ENCODE measurements around the gene KCP.

The KCP gene

DNA sequence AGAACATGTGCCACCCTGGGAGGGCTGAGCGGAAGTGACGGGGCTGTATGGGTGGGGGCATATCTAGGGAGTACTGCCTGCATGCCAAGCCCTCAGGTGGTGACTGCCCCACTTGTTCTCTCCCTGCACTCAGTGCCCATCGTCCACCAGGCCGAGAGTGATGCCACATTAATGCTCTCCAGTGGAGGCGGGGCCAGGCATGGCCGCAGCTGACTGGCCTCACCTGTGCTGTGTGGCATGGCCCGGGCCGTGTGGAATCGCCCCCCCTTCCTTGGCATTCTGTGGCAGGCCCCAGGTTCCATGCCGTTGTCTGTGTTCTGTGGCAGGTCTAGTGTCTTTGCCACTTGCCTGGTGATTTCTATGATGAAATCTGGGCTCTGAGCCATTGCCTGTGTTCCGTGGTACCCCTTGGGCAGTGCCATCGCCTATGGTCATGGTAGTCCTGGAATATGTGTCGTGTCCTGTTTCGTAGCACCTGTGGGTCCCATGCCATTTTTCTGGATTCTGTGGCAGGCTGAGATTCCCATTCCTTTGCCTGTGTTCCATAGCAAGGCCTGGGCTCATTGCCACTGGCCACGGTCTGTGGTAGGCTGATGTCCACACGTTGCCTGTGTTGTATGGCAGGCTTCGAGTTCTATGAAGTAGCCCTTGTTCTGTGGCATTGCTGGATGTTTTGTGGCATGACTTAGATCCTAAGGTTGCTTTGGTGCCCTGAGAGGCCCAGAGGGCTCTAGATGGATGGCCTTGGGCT, 71.4 kb downstream of the KCP start:
- TF ChIP-seq, protein P1, sequence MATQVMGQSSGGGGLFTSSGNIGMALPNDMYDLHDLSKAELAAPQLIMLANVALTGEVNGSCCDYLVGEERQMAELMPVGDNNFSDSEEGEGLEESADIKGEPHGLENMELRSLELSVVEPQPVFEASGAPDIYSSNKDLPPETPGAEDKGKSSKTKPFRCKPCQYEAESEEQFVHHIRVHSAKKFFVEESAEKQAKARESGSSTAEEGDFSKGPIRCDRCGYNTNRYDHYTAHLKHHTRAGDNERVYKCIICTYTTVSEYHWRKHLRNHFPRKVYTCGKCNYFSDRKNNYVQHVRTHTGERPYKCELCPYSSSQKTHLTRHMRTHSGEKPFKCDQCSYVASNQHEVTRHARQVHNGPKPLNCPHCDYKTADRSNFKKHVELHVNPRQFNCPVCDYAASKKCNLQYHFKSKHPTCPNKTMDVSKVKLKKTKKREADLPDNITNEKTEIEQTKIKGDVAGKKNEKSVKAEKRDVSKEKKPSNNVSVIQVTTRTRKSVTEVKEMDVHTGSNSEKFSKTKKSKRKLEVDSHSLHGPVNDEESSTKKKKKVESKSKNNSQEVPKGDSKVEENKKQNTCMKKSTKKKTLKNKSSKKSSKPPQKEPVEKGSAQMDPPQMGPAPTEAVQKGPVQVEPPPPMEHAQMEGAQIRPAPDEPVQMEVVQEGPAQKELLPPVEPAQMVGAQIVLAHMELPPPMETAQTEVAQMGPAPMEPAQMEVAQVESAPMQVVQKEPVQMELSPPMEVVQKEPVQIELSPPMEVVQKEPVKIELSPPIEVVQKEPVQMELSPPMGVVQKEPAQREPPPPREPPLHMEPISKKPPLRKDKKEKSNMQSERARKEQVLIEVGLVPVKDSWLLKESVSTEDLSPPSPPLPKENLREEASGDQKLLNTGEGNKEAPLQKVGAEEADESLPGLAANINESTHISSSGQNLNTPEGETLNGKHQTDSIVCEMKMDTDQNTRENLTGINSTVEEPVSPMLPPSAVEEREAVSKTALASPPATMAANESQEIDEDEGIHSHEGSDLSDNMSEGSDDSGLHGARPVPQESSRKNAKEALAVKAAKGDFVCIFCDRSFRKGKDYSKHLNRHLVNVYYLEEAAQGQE (IDR thresholded peaks at IDR 0.05; ENCODE audit: low read depth): no peak
- TF ChIP-seq TEAD4 (IDR thresholded peaks at IDR 0.05): no peak
- TF ChIP-seq EP300 (IDR thresholded peaks at IDR 0.05; ENCODE audit: borderline replicate concordance): no peak
- TF ChIP-seq, protein P2, sequence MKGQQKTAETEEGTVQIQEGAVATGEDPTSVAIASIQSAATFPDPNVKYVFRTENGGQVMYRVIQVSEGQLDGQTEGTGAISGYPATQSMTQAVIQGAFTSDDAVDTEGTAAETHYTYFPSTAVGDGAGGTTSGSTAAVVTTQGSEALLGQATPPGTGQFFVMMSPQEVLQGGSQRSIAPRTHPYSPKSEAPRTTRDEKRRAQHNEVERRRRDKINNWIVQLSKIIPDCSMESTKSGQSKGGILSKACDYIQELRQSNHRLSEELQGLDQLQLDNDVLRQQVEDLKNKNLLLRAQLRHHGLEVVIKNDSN (IDR thresholded peaks at IDR 0.05): no peak
- no peak for TF ChIP-seq CREB1 (IDR thresholded peaks at IDR 0.05; ENCODE audit: low read depth)
- TF ChIP-seq TAF1 (IDR thresholded peaks at IDR 0.05; ENCODE audit: low read depth): no peak
- TF ChIP-seq EGR1 (IDR thresholded peaks at IDR 0.05): no peak
- no peak for TF ChIP-seq RAD21 (IDR thresholded peaks at IDR 0.05; ENCODE audit: low read depth)
- no peak for TF ChIP-seq YY1 (IDR thresholded peaks at IDR 0.05; ENCODE audit: low read depth)
- TF ChIP-seq ZBTB7A (IDR thresholded peaks at IDR 0.05; ENCODE audit: low read depth): no peak
- no peak for TF ChIP-seq CEBPB (IDR thresholded peaks at IDR 0.05)
- no peak for TF ChIP-seq FOXM1 (IDR thresholded peaks at IDR 0.05; ENCODE audit: borderline replicate concordance, low read depth)
- no peak for TF ChIP-seq TCF12 (IDR thresholded peaks at IDR 0.05; ENCODE audit: low read depth)
- TF ChIP-seq NFIC (IDR thresholded peaks at IDR 0.05): no peak
- TF ChIP-seq, protein P3, sequence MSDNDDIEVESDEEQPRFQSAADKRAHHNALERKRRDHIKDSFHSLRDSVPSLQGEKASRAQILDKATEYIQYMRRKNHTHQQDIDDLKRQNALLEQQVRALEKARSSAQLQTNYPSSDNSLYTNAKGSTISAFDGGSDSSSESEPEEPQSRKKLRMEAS (IDR thresholded peaks at IDR 0.05): no peak

DNA sequence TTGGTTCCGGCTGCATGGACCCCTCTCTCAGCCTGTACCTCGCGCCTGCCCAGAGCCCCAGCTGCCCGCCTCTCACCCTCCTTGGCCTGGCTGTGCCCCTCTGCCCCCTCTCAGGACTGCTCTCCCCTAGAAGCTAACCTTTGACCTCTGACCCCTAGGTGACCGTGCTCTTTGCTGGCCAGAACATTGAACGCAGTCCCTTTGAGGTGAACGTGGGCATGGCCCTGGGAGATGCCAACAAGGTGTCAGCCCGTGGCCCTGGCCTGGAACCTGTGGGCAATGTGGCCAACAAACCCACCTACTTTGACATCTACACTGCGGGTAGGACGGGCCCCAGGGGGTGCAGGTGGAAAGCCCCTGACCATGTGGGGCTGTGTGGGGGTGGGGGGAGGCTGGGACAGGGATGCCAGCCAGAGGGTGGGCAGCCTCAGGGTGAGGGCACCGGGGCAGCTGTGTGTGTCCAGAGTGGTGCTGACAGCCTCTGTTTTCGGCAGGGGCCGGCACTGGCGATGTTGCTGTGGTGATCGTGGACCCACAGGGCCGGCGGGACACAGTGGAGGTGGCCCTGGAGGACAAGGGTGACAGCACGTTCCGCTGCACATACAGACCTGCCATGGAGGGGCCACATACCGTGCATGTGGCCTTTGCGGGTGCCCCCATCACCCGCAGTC, 72.3 kb downstream of the KCP start:
- TF ChIP-seq TAF1 (IDR thresholded peaks at IDR 0.05; ENCODE audit: low read depth) (no peak), TEAD4 (IDR thresholded peaks at IDR 0.05) (no peak), EP300 (IDR thresholded peaks at IDR 0.05; ENCODE audit: borderline replicate concordance) (no peak), EGR1 (IDR thresholded peaks at IDR 0.05) (no peak), ZBTB7A (IDR thresholded peaks at IDR 0.05; ENCODE audit: low read depth) (no peak), TCF12 (IDR thresholded peaks at IDR 0.05; ENCODE audit: low read depth) (no peak), FOXM1 (IDR thresholded peaks at IDR 0.05; ENCODE audit: borderline replicate concordance, low read depth) (no peak), CREB1 (IDR thresholded peaks at IDR 0.05; ENCODE audit: low read depth) (no peak), CEBPB (IDR thresholded peaks at IDR 0.05) (no peak), RAD21 (IDR thresholded peaks at IDR 0.05; ENCODE audit: low read depth) (no peak), YY1 (IDR thresholded peaks at IDR 0.05; ENCODE audit: low read depth) (no peak), NFIC (IDR thresholded peaks at IDR 0.05) (no peak)
- TF ChIP-seq, protein P1 (IDR thresholded peaks at IDR 0.05; ENCODE audit: low read depth): no peak
- TF ChIP-seq, protein P3 (IDR thresholded peaks at IDR 0.05): no peak
- TF ChIP-seq, protein P2 (IDR thresholded peaks at IDR 0.05): no peak

DNA sequence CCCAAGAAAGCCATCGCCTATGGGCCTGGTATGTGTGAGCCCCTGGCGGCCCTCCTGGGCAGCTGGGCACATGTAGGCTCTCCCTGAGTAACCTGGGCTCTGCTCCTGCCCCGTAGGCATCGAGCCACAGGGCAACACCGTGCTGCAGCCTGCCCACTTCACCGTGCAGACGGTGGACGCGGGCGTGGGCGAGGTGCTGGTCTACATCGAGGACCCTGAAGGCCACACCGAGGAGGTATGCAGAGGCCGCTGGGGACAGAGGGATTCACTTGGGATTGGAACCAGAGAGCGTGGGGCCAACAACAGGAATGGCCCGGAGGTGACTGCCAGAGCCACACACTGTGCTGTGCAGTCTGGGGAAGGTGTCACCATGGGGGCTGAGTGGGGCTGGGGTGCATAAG, 73.0 kb downstream of the KCP start:
- TF ChIP-seq EP300 (IDR thresholded peaks at IDR 0.05; ENCODE audit: borderline replicate concordance) (no peak), NFIC (IDR thresholded peaks at IDR 0.05) (no peak), TEAD4 (IDR thresholded peaks at IDR 0.05) (no peak), YY1 (IDR thresholded peaks at IDR 0.05; ENCODE audit: low read depth) (no peak), TAF1 (IDR thresholded peaks at IDR 0.05; ENCODE audit: low read depth) (no peak), CEBPB (IDR thresholded peaks at IDR 0.05) (no peak), TCF12 (IDR thresholded peaks at IDR 0.05; ENCODE audit: low read depth) (no peak), ZBTB7A (IDR thresholded peaks at IDR 0.05; ENCODE audit: low read depth) (no peak), RAD21 (IDR thresholded peaks at IDR 0.05; ENCODE audit: low read depth) (no peak), FOXM1 (IDR thresholded peaks at IDR 0.05; ENCODE audit: borderline replicate concordance, low read depth) (no peak), CREB1 (IDR thresholded peaks at IDR 0.05; ENCODE audit: low read depth) (no peak), EGR1 (IDR thresholded peaks at IDR 0.05) (no peak)
- TF ChIP-seq, protein P3 (IDR thresholded peaks at IDR 0.05): no peak
- TF ChIP-seq, protein P2 (IDR thresholded peaks at IDR 0.05): no peak
- TF ChIP-seq, protein P1 (IDR thresholded peaks at IDR 0.05; ENCODE audit: low read depth): no peak
